Measurements from ENCODE around the gene MLLT3.

MLLT3 gene

GRCh38 chr9:20380546-20380945 is 241.8 kb downstream of the MLLT3 start:
- DNase-seq (ENCODE audit: low spot score) = no peak

- no peak for DNase-seq (ENCODE audit: low spot score)
These were observed 242.5 kb downstream of the MLLT3 start for GRCh38 chr9:20379804-20380225.

GRCh38 chr9:20378851-20379250 is 243.4 kb downstream of the MLLT3 start:
- no peak for DNase-seq (ENCODE audit: low spot score)

GRCh38 chr9:20377790-20378189 is 244.5 kb downstream of the MLLT3 start:
- DNase-seq (ENCODE audit: low spot score) = no peak

GRCh38 chr9:20376731-20377375 is 245.4 kb downstream of the MLLT3 start:
- DNase-seq (ENCODE audit: low spot score) = no peak

- DNase-seq (ENCODE audit: low spot score) = no peak
These were observed 246.3 kb downstream of the MLLT3 start for GRCh38 chr9:20376042-20376441.

GRCh38 chr9:20373263-20373662 is 249.0 kb downstream of the MLLT3 start:
- no peak for DNase-seq (ENCODE audit: low spot score)

- DNase-seq (ENCODE audit: low spot score) = no peak
These were observed 252.9 kb downstream of the MLLT3 start for GRCh38 chr9:20369391-20369790.

- no peak for DNase-seq (ENCODE audit: low spot score)
These were observed 254.4 kb downstream of the MLLT3 start for GRCh38 chr9:20367855-20368254.

GRCh38 chr9:20364959-20365358 is 257.3 kb downstream of the MLLT3 start:
- DNase-seq (ENCODE audit: low spot score) = no peak

- no peak for DNase-seq (ENCODE audit: low spot score)
These were observed 259.1 kb downstream of the MLLT3 start for GRCh38 chr9:20363233-20363632.

GRCh38 chr9:20361656-20362570 is 260.4 kb downstream of the MLLT3 start:
- no peak for DNase-seq (ENCODE audit: low spot score)

GRCh38 chr9:20361229-20361628 is 261.1 kb downstream of the MLLT3 start:
- no peak for DNase-seq (ENCODE audit: low spot score)

- no peak for DNase-seq (ENCODE audit: low spot score)
These were observed 264.1 kb downstream of the MLLT3 start for GRCh38 chr9:20358207-20358606.

GRCh38 chr9:20357037-20357432 is 265.3 kb downstream of the MLLT3 start:
- DNase-seq (ENCODE audit: low spot score) = peak; percentile 26

GRCh38 chr9:20356403-20357036 is 265.8 kb downstream of the MLLT3 start:
- DNase-seq (ENCODE audit: low spot score) = peak; percentile 86

- DNase-seq (ENCODE audit: low spot score) = no peak
These were observed 267.3 kb downstream of the MLLT3 start for GRCh38 chr9:20355022-20355421.

GRCh38 chr9:20353931-20354652 is 268.2 kb downstream of the MLLT3 start:
- no peak for DNase-seq (ENCODE audit: low spot score)

- no peak for DNase-seq (ENCODE audit: low spot score)
These were observed 268.8 kb downstream of the MLLT3 start for GRCh38 chr9:20353524-20353923.

GRCh38 chr9:20352591-20352990 is 269.7 kb downstream of the MLLT3 start:
- DNase-seq (ENCODE audit: low spot score) = no peak

GRCh38 chr9:20351715-20352114 is 270.6 kb downstream of the MLLT3 start:
- no peak for DNase-seq (ENCODE audit: low spot score)

GRCh38 chr9:20349568-20349967 is 272.7 kb downstream of the MLLT3 start:
- no peak for DNase-seq (ENCODE audit: low spot score)

All from putamen (tissue), 1 donor.